AG10803 (cell line): Measurements from ENCODE around the gene GRIN2A.

Experiments
- DNase-seq: peaks from one replicate; pipeline ENCODE4 v3.0.0; 2010; ENCODE audit warnings: low read depth
- H3K4me3 ChIP-seq: 2 replicates; pipeline ENCODE4 v1.5.1; 2011; ENCODE audit warnings: mild to moderate bottlenecking, low read length, control low read depth
- TF ChIP-seq, protein P1 (sequence below): conservative IDR thresholded peaks from 2 replicates; pipeline ENCODE4 v1.5.1; 2011; ENCODE audit warnings: mild to moderate bottlenecking, low read length, control low read depth, inconsistent platforms

The GRIN2A gene

DNA sequence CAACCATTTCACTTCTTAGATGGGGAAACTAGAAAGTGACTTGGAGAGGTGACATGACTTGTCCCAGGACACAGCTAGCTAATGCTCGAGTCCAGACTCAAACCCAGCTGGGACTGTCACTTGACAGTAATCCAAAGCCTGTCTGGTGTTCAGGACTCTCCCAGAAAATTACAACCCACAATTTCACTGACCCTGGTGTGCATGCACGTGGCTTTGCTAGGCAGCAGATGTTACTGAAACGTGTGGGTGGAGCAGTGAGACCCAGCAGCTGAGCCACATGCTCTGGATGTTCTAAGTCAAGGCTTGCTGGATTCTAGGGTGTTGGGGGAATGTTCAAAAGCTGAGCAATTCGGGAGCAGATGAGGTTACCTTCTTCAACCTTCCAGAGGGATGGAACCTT, 364.6 kb downstream of the GRIN2A start:
- TF ChIP-seq, protein P1, sequence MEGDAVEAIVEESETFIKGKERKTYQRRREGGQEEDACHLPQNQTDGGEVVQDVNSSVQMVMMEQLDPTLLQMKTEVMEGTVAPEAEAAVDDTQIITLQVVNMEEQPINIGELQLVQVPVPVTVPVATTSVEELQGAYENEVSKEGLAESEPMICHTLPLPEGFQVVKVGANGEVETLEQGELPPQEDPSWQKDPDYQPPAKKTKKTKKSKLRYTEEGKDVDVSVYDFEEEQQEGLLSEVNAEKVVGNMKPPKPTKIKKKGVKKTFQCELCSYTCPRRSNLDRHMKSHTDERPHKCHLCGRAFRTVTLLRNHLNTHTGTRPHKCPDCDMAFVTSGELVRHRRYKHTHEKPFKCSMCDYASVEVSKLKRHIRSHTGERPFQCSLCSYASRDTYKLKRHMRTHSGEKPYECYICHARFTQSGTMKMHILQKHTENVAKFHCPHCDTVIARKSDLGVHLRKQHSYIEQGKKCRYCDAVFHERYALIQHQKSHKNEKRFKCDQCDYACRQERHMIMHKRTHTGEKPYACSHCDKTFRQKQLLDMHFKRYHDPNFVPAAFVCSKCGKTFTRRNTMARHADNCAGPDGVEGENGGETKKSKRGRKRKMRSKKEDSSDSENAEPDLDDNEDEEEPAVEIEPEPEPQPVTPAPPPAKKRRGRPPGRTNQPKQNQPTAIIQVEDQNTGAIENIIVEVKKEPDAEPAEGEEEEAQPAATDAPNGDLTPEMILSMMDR, result no peak
- no peak overlapping the region for H3K4me3 ChIP-seq
- no peak for DNase-seq

- TF ChIP-seq, protein P1, result no peak
- no peak for DNase-seq
- H3K4me3 ChIP-seq, result no peak overlapping the region
Observed at GRCh38 chr16:9816644-9817043, 365.6 kb downstream of the GRIN2A start.

GRCh38 chr16:9813665-9814064, 368.6 kb downstream of the GRIN2A start:
- TF ChIP-seq, protein P1, result no peak
- DNase-seq, result no peak
- H3K4me3 ChIP-seq, result no peak overlapping the region

- H3K4me3 ChIP-seq, result no peak overlapping the region
- DNase-seq, result no peak
- TF ChIP-seq, protein P1, result no peak
Observed at GRCh38 chr16:9808210-9808609, 374.0 kb downstream of the GRIN2A start.

- H3K4me3 ChIP-seq, result no peak overlapping the region
- TF ChIP-seq, protein P1, result no peak
- DNase-seq, result no peak
Observed at GRCh38 chr16:9807302-9807701, 374.9 kb downstream of the GRIN2A start.

GRCh38 chr16:9805109-9805508, 377.1 kb downstream of the GRIN2A start:
- no peak for DNase-seq
- no peak overlapping the region for H3K4me3 ChIP-seq
- TF ChIP-seq, protein P1, result no peak

GRCh38 chr16:9802160-9802559, 380.1 kb downstream of the GRIN2A start:
- no peak for DNase-seq
- TF ChIP-seq, protein P1, result no peak
- no peak overlapping the region for H3K4me3 ChIP-seq
